NAMALWA (cell line): ENCODE measurements around the gene EIF4EBP3.

ENCODE experiments used
- DNase-seq: peaks from one replicate; pipeline ENCODE4 v3.0.0-alpha.2; 2015; ENCODE audit warnings: low spot score

Gene EIF4EBP3

DNA sequence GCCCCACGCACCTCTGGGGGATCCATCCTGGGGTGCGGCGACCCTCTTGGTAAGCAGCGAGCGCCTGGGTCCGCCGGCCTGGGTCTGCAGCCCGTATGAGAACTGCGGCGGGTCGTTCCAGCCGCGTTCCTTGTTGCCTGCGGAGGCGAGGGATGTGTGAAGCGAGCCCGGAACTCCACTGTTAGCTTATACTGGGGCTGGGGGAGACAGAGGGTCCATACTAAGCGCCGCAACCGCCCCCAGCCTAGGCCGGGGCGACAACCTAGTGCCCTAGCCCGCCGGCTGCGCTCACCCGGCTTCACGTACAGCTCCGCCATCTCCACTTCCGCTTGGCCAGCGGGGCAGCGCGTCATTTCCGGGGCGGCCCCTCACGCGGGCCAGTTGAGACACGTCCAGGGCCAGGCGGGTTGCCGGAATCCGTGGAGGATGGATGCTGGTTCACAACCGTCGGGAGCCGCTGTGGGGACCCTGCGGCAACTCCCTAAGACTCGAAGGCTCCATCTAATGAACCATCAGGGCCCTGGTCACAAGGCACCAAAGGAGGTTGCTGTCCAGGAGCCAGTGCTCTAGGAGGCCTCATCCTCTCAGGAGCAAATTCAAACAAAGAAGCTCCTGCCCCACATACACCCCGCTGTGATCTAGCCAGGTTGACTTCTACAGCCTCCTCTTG, 9.8 kb downstream of the EIF4EBP3 start, which contains the start of gene SRA1:
TSS of gene SRA1 (minus strand) at position 338 of the 670 bp plus-strand sequence. CDS start at position 317, 21 bp downstream.
- peak; percentile 91 for DNase-seq

DNA sequence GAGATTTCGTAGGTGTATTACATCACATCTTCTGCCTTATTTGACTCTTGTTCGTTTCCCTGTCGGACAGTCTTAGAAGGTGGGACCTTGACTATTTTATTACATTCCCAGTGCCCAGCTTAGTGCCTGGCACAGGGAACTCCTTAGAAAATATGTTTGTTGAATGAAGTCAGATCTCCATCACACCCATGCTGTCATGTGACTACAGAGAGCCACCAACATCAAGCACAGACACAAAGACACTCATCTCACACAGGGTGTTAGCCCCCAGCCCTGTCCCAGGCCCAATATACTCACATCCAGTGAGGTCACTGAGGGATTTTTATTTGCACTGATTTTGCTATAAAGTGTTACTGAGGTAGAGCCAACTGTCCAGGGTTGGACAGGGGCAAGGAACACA, 10.5 kb downstream of the EIF4EBP3 start:
- DNase-seq = no peak

DNA sequence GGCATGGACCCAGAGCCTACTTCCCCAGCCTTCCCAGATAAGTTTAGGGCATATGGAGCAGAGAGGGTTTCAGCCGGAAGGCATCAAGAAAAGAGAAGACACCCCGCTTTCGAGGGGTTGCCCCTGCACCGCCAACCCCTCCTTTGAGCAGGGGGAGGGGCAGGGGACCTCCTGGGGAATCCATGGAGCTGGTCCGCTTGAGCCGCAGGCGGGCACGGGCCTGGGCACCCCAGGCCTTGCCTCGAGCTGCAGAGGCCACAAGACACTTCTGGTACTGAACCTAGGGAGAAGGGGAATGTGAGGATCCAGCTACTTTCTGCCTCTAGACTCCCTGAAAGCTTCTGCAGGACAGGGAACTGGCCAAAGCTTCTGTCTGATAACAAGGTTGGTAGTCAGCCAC, 11.1 kb downstream of the EIF4EBP3 start:
- DNase-seq = no peak

DNA sequence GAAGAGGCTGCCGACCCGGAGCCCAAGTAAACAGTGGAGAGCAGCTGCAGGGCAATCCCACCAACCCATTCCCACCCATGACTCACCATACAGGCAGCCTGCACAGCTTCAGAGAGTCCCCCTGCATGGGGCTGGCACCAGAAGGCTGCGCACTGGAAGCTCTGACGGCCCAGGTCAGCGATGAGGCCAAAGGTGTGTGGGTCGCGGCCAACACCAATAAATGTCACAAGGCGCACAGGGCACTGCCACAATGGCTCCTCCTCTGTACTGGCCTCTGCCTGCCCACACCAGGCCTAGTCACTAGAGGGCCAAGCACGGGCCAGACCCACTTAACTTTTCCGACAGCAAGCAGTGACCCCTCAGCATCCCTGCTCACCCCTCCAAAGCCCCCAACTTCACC, 12.8 kb downstream of the EIF4EBP3 start:
- DNase-seq = no peak

DNA sequence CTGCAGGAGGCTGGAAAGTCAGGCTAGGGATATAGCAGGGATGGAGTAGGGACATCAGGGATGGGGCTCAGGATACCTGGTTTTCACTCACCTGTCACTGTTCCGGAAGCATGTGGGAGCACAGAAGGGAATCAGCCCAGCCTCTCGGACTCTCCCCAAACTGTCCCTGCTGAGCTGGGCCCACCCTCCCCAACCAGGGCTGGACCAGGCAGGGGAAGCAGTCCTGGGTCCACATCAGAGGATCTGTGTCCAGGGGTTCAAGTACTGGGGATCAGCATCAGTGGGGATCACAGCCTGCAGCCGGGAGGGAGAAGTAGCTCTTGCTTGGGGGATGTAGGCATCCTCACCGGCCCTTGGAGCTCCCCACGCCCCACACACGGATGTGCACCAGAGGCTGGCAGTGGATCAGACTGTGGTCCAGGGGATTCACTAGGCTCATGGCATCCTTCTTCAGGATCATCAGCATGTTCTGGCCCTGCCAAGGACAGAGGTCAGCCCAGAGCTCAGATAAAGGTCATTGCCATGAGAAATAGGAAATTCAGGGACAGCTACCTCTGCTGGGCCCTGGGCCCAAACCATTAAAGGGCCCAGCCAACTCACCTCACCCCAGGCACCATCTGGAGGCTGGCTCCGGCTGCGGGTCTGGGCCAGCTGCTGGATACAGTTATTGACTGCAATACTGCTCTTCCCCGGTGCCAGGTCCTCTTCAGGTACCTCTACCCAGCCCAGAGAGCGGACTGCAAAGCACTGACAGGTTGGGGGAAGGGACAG, 14.5 kb downstream of the EIF4EBP3 start:
- DNase-seq = no peak

DNA sequence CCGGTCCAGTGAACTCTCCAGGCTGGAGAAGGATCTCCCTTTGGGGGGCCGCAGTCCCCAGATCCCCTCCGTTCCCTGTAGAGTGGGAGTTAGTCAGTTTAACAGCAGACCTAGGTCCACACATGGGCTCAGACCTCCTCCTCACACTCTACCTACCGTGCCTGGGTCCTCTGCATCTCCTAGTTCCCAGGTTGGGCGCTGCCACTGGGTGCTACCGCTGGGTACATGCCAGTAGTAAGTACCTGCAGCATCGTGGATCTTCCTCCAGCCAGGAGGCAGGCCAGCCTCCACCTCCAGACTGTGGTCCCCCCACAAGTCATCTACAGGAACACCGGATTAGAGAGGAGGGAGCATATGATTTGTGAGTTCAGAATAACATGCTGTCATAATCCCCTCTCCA, 16.1 kb downstream of the EIF4EBP3 start:
- DNase-seq = no peak

DNA sequence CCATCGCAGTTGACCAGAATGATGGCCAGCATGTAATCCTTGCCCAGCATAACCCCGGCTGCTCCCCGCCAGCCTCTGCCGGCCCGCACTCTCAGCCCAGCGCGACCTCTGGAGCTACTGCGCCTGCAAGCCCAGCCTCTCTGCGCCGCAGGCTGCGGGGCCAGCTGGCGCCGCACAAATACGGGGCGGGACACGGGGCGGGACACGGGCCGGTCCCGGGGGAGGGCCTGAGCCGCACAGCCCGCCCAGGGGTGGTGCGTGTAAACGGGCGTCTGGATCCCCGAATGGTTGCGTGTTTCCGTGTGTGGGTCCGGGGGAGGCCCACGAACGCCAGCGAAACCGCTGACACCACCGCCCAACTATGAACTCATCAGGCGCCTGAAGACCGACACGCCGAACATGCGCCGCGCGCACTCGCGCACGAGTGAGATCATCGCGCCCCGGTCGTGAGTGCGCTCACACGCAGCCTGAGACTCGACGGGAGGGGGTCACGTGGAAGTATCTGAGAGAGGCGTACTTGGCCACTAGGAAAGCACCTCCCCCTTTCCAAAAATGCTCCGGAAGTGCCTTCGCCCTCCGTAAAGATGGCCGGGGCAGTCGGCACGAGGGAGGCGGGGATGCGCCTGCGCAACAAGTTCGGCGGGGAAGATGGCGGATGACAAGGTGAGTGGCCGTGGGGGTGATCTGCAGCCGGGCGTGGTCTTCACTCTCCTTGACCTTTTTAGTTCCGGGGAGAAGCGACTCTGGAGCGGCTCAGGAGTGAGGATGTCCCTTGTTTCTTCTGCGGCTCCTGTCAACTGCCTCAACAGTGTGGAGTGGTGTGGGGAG, 16.9 kb downstream of the EIF4EBP3 start, which contains the start of the genes APBB3 and SLC35A4:
TSS of gene APBB3 (minus strand) at position 403 of the 828 bp plus-strand sequence. CDS start at position 50, 353 bp downstream.
TSS of gene SLC35A4 (plus strand) at position 633 of the 828 bp plus-strand sequence. CDS start 2,342 bp downstream, outside the sequence.
- DNase-seq = peak; percentile 99

DNA sequence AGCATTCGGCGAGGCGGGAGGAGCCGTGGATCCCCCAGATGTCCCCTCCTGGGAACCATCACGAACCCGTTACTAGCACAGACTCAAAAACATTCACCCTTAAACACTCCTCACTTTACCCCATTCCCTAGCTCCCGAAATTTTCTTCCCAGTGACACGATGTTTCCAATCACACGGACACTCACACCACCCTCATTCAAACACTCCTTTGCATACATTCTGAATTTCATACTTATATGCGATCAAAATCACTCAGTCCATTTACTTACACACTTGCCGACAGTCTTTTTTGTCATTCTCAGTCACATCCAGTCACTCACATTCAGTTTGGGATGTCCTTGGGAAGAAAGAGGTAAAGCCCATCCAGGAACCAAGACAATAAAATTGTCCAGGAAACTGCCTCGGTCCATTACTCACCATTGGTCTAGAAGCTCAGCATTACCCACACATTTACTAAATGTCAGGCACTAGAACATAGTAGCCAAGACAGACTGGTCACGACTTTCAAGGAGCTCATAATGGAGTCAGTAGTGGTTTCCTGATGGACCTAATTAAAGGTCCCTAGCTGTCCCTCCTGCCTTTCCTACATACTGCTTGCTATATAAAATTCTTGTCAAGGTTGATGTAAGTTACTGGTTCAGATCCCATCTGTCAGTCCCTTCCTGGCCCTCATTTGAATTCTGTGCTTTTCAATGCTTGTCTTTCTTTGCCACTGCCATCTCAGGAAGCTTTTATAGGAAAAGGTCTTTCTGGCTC, 17.7 kb downstream of the EIF4EBP3 start:
- peak; percentile 36 for DNase-seq

DNA sequence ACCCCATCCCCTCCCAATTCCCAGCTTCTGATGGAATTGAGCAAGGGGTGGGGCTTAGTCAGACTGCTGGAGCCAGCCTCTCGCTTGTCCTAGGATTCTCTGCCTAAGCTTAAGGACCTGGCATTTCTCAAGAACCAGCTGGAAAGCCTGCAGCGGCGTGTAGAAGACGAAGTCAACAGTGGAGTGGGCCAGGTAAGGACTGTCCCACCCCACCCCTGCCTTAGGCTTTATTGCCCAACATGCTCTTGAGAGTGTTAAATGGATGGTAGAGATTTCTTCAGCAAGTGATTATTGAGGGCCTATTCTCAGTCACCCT, 18.3 kb downstream of the EIF4EBP3 start:
- no peak for DNase-seq

DNA sequence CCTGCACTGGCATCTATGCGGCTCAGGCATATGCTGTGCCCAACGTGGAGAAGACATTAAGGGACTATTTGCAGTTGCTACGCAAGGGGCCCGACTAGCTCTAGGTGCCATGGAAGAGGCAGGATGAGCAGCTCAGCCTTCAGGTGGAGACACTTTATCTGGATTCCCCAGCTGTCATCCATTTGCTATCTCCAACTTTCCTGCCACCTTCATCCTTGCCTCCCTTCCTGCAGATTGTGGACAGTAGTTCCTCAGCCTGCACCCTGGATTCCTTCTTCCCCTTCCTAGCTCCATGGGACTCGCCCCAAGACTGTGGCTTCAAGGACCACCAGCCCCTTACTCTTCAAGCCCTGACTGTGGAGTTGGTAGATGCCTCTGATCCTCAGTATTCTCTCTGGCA, 19.2 kb downstream of the EIF4EBP3 start:
- DNase-seq = no peak

DNA sequence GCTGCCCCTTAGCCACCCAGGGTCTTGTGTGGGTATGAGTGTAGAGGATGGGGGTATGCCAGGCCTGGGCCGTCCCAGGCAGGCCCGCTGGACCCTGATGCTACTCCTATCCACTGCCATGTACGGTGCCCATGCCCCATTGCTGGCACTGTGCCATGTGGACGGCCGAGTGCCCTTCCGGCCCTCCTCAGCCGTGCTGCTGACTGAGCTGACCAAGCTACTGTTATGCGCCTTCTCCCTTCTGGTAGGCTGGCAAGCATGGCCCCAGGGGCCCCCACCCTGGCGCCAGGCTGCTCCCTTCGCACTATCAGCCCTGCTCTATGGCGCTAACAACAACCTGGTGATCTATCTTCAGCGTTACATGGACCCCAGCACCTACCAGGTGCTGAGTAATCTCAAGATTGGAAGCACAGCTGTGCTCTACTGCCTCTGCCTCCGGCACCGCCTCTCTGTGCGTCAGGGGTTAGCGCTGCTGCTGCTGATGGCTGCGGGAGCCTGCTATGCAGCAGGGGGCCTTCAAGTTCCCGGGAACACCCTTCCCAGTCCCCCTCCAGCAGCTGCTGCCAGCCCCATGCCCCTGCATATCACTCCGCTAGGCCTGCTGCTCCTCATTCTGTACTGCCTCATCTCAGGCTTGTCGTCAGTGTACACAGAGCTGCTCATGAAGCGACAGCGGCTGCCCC, 19.8 kb downstream of the EIF4EBP3 start:
- DNase-seq = no peak

DNA sequence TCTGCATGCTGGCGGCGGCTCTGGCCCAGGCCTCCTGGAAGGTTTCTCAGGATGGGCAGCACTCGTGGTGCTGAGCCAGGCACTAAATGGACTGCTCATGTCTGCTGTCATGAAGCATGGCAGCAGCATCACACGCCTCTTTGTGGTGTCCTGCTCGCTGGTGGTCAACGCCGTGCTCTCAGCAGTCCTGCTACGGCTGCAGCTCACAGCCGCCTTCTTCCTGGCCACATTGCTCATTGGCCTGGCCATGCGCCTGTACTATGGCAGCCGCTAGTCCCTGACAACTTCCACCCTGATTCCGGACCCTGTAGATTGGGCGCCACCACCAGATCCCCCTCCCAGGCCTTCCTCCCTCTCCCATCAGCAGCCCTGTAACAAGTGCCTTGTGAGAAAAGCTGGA, 20.4 kb downstream of the EIF4EBP3 start:
- no peak for DNase-seq

DNA sequence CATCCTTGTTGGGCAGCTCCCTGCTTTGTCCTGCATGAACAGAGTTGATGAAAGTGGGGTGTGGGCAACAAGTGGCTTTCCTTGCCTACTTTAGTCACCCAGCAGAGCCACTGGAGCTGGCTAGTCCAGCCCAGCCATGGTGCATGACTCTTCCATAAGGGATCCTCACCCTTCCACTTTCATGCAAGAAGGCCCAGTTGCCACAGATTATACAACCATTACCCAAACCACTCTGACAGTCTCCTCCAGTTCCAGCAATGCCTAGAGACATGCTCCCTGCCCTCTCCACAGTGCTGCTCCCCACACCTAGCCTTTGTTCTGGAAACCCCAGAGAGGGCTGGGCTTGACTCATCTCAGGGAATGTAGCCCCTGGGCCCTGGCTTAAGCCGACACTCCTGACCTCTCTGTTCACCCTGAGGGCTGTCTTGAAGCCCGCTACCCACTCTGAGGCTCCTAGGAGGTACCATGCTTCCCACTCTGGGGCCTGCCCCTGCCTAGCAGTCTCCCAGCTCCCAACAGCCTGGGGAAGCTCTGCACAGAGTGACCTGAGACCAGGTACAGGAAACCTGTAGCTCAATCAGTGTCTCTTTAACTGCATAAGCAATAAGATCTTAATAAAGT, 21.1 kb downstream of the EIF4EBP3 start:
- DNase-seq = no peak

DNA sequence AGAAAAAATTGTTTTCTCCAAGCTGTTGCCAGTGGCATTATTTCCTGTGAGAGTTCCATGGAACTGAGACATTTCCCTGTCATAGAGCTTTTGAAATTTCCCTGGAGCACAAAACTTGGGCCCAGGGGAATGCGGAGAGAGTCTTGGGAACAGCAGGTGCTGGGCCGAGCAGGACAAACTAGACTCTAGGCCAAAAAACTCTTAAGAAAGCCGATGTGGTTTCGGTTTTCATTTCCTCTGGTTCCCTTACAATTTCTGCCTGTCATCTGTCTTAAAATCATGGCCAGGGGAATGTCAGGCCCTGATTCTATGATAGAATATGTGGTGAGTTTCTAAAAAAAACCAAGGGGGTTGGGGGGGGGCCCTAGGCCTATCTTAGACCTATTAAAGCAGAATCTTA, 21.7 kb downstream of the EIF4EBP3 start:
- no peak for DNase-seq

DNA sequence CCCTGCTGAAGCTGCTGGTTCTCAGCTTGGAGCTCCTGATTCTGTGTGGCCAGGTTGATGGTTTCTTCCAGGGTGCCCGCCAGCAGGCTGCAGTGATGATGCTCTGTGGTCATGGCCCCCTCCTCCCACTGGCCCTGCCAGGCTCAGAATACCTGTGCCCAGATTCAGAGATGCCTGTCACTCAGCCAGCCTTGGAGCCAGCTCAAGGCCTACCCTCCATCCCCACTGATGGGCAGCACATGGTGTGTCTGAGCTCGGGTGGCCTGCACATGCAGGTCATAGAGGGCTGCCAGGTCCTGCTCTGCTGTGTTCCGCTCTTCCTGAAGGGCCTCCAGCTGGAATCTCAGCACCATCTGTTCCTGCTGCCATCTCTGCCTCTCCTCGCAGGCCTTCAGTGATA, 22.6 kb downstream of the EIF4EBP3 start:
- DNase-seq = no peak

DNA sequence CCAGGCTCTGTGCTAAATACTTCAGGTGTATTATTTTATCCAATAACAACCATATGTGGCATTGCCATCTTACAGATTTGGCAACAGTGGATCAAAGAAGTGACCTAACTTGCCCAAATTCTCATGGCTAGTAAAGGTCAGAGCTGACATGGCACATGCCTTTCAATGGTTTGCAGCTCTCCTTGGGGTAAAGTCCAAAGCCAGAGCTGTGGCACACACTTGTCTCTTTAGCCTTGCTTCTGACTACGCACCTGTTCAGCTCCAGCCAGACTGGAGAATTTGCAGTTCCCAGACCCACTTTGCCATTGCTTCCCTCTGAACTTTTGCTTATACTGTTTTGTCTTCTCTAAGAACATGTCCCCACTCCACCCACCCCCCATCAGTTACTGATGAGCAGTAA, 23.0 kb downstream of the EIF4EBP3 start:
- DNase-seq = no peak

DNA sequence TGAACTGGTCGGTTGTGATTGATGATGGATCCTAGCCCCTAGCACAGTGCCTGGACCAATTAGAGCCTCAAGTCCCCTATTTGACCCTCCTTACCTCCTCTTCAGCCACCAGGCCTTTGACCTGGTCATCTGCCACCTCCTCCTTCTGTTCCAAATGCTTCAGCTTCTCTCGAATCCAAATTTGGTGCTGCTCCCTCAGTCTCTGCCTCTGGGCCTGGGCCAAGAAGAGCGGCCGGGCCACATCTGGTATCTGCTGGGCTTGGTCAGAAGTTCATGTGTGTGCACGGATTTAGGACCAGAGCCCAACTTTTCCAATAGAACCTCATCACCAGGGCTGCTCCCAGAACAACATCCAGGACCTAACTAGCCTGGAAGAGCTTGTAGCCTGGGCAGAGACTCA, 23.6 kb downstream of the EIF4EBP3 start:
- no peak for DNase-seq

DNA sequence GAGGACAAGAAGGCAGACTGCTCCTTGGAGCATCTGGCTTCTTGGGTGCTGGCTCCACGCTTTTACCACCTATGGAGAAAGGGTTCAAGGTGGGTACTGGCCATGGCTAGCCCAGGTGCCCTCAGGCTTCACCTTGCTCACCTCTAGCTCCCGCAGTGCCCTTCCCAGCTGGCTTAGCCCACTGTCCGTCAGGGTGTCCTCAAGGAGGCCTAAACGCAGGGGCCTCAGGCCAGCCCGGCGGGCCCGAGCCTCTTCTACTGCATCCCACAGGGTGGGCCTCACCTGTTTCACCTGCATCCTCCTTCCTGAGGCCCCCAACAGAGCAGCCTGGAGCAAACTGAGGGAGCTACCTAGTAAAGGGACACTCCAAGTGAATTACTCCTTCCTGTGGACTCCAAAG, 26.2 kb downstream of the EIF4EBP3 start:
- DNase-seq = no peak

DNA sequence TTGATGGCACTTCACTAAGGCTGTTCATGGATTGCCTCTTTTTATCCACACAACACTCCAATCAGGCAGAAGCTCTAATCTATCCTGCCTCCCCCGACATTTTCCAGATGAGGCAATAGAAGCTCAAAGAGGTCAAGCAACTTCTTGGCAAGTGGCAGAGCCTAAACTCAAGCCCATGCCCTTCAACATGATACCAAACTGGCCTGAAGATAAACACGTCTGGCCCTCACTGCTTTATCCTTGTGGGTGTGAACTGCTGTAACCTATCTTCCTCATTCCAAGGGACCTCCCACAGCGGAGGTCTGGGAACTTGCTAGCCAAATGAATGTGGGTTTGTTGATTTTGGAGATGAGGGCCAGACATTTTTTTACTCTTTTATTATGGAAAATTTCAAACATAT, 26.7 kb downstream of the EIF4EBP3 start:
- DNase-seq = no peak

DNA sequence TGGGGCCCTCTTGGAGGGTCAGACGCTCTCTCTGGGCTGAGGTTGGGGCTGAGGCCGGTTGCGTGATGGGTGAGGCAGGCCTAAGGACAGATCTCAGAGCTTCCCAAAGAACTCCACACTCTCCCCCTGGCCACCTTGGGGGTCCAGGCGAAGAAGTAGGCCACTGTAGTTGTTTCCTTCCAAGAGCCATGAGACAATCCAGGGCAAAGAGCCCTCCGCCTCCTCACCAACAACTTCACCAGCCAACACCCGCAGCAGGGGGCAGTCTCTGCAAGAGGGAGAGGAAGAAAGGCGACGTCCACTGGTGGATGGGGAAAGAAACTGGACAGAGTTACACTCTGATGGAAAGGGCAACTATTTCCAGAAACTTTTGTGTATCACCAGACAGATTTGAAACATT, 27.8 kb downstream of the EIF4EBP3 start:
- no peak for DNase-seq

DNA sequence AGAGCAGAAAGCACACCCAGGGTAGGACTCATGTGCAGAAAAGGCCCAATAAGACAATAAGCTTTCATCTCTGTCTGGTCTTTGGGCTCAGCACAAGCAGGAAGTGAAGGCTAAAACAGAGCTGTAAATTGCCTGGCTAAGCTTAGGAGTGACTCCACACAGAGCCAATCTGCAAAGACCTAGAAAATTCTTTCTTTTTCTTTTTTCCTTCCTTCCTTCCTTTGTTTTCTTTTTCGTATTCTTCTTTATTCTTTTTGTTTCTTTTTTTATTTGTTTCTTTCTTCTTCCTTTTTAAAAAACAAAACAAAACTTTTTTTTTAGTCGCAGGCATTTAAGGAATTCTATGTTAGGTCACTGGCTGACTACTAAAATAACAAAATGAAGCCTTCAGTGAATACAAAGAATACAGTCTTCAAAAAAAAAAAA, 29.3 kb downstream of the EIF4EBP3 start:
- no peak for DNase-seq
